HL-60 (cell line): ENCODE data around the gene ANKFY1.

Experiments
- DNase-seq, 2 experiments: peaks; one replicate each; pipeline ENCODE4 v3.0.0-alpha.2; 2010 to 2020; ENCODE audit warnings: low read depth in 1 of 2, low spot score in 1 of 2
- H3K27ac ChIP-seq: fragments of 250-450 bp; sonication (Bioruptor Pico); replicated peaks from 2 replicates; pipeline ENCODE4 v1.5.1; 2020; ENCODE audit warnings: mild to moderate bottlenecking, moderate library complexity
- H3K27me3 ChIP-seq: fragments of 250-450 bp; sonication (Bioruptor Pico); 2 replicates; pipeline ENCODE4 v1.5.1; 2021; ENCODE audit warnings: mild to moderate bottlenecking, moderate library complexity; ENCODE audit not compliant: insufficient read depth, poor library complexity, severe bottlenecking
- H3K4me3 ChIP-seq: replicated peaks from 2 replicates; pipeline ENCODE4 v1.5.1; 2011; ENCODE audit warnings: mild to moderate bottlenecking, control low read depth, low read length; ENCODE audit not compliant: insufficient read depth
- GABPA ChIP-seq: IDR thresholded peaks from 2 replicates; pipeline ENCODE4 v1.6.1; 2012; ENCODE audit warnings: low read depth
- POLR2AphosphoS5 ChIP-seq: IDR thresholded peaks from 2 replicates; pipeline ENCODE4 v1.6.1; 2012; ENCODE audit warnings: low read depth
- SPI1 ChIP-seq: IDR thresholded peaks from 2 replicates; pipeline ENCODE4 v1.6.1; 2012; ENCODE audit warnings: low read depth, mild to moderate bottlenecking, borderline replicate concordance
- TF ChIP-seq, protein P1 (sequence below): IDR thresholded peaks from one replicate; pipeline ENCODE4 v1.5.1; 2011; ENCODE audit warnings: low read length, control low read depth, inconsistent platforms; ENCODE audit not compliant: insufficient read depth
- TF ChIP-seq, protein P2 (sequence below): IDR thresholded peaks from 2 replicates; pipeline ENCODE4 v1.6.1; 2012; ENCODE audit warnings: low read depth; ENCODE audit not compliant: insufficient replicate concordance

The ANKFY1 gene

DNA sequence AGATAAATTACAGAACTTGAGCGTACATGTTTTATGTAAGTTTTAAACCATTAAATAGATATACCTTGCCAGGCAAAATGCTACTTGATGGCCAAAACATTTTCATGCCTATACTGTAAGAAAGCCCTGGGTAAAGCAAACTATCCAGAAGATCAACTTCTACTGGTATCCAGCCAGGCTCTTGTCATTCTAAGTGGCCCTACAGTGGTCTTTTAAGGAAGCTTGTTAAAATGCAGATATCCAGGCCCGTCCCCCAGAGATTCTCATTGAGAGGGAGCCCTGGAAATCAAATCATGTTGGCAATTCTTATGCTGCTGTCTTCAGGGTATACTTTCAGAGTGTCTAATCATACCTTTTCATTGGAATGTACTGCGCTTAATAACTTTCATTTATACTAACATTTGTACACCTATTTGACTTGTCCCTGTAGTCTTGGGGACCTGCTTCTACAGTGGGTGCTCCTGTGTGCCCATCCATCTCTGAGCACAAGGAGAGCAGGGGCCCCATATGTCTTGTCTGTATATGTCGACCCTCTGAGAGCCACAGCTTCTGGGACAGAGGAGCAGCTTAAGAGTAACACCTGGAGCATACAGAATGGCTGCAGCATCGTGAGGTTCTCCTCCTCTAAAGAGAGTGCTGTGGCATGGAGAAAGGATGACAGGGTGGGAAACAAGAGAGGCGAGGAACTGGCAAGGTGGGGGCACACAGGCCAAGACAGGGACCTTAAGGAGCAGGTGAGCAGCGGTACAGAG, 43.6 kb upstream of the ANKFY1 start:
- H3K27ac ChIP-seq = no peak overlapping the region
- DNase-seq = no peak
- no peak for TF ChIP-seq GABPA
- no peak for TF ChIP-seq POLR2AphosphoS5
- TF ChIP-seq, protein P1, sequence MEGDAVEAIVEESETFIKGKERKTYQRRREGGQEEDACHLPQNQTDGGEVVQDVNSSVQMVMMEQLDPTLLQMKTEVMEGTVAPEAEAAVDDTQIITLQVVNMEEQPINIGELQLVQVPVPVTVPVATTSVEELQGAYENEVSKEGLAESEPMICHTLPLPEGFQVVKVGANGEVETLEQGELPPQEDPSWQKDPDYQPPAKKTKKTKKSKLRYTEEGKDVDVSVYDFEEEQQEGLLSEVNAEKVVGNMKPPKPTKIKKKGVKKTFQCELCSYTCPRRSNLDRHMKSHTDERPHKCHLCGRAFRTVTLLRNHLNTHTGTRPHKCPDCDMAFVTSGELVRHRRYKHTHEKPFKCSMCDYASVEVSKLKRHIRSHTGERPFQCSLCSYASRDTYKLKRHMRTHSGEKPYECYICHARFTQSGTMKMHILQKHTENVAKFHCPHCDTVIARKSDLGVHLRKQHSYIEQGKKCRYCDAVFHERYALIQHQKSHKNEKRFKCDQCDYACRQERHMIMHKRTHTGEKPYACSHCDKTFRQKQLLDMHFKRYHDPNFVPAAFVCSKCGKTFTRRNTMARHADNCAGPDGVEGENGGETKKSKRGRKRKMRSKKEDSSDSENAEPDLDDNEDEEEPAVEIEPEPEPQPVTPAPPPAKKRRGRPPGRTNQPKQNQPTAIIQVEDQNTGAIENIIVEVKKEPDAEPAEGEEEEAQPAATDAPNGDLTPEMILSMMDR = no peak
- TF ChIP-seq SPI1 = no peak
- TF ChIP-seq, protein P2, sequence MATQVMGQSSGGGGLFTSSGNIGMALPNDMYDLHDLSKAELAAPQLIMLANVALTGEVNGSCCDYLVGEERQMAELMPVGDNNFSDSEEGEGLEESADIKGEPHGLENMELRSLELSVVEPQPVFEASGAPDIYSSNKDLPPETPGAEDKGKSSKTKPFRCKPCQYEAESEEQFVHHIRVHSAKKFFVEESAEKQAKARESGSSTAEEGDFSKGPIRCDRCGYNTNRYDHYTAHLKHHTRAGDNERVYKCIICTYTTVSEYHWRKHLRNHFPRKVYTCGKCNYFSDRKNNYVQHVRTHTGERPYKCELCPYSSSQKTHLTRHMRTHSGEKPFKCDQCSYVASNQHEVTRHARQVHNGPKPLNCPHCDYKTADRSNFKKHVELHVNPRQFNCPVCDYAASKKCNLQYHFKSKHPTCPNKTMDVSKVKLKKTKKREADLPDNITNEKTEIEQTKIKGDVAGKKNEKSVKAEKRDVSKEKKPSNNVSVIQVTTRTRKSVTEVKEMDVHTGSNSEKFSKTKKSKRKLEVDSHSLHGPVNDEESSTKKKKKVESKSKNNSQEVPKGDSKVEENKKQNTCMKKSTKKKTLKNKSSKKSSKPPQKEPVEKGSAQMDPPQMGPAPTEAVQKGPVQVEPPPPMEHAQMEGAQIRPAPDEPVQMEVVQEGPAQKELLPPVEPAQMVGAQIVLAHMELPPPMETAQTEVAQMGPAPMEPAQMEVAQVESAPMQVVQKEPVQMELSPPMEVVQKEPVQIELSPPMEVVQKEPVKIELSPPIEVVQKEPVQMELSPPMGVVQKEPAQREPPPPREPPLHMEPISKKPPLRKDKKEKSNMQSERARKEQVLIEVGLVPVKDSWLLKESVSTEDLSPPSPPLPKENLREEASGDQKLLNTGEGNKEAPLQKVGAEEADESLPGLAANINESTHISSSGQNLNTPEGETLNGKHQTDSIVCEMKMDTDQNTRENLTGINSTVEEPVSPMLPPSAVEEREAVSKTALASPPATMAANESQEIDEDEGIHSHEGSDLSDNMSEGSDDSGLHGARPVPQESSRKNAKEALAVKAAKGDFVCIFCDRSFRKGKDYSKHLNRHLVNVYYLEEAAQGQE = no peak
- no peaks in the 10 kb centered on the region for H3K27me3 ChIP-seq
- H3K4me3 ChIP-seq = no peak overlapping the region

DNA sequence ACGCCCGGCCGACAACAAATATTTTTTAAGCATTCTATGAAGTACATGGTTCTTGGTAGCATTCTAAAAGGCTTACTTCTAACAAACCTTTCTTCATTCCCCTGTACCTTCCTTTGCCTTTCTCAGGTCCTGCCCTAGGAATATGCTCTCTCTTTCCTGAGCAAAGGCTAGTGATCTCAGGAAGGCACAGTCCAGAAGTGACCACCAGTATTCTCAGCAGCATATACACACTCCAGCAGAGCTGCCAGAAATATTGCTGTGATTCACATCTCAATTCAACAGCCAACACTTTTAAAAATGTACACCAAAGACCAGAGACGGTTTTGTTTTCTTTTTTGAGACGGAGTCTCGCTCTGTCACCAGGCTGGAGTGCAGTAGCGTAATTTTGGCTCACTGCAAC, 41.4 kb upstream of the ANKFY1 start:
- no peak for TF ChIP-seq SPI1
- no peak overlapping the region for H3K4me3 ChIP-seq
- H3K27me3 ChIP-seq = no peaks in the 10 kb centered on the region
- no peak for DNase-seq
- no peak overlapping the region for H3K27ac ChIP-seq

DNA sequence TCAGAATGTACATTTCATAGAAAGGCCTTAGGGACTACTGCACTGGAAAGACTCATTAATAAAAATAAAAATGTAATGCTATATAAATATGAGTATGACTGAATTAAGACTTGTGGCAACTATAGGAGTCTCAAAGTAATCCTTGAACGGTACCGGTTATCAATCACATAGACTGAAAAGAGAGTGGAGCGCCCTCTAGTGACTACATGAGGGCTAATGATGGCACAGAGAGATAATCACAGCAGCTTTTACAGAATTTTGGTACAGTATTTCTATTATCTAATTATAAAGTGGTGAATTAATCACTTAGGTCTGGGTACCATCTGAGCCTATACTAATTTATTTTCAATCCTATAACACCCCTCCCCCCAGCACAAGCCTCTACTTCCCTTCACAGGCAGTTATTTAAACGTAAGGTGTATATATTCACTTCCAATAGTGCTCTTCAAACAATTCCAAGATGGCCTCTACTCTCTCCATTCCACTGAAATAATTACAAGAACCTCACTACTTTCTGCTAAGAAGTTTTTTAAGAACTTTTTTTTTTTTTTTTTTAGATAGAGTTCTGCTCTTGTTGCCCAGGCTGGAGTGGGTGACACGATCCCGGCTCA, 40.7 kb upstream of the ANKFY1 start:
- DNase-seq = peak; percentile 8 to 12
- no peak for TF ChIP-seq GABPA
- no peak for TF ChIP-seq POLR2AphosphoS5
- TF ChIP-seq, protein P1 = peak; percentile 19

DNA sequence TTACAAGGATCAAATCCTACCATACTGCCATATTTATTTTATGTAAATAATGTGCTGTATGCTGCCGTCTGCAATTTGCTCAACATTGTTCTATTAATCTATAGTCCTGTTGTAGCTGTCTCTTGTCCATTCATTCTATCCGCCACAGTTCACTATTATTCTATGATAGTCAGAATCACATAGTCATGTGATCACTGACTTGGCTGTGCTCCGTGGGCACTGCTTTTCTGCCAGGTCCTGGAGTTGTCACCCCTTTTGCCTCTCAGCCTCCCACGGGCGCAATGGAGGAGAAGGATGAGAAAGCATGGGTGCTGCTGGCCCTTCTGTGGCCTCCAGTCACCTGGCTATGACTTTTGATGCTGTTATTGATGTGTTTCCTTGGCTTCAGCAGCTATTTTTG, 37.3 kb upstream of the ANKFY1 start:
- TF ChIP-seq SPI1 = no peak
- TF ChIP-seq, protein P2 = no peak
- Histone ChIP-seq H3K4me3 (no peak overlapping the region), H3K27ac (no peak overlapping the region), H3K27me3 (no peaks in the 10 kb centered on the region)
- no peak for DNase-seq

More for the DNA sequence above, 40.7 kb upstream of the ANKFY1 start:
- no peaks in the 10 kb centered on the region for H3K27me3 ChIP-seq
- no peak overlapping the region for H3K4me3 ChIP-seq
- no peak overlapping the region for H3K27ac ChIP-seq

DNA sequence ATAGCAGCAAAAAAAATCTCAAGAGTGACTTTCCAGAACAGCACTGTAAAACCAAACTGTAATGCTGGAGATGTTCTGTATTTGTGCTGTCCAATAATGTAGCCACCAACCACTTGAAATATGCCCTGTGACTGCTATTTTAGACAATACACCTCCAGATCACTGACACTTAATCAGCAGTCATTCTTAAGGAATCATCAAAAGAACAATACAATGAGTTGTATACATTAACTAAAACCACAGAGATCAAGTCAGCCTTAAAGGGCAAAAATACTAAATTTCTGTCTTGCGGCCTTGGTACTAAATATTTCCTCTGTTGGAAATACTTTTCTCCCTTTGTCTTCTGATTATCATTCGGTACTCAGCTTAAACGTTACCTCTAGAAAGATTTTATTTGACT, 33.6 kb upstream of the ANKFY1 start:
- TF ChIP-seq SPI1 (no peak), POLR2AphosphoS5 (no peak)
- TF ChIP-seq, protein P2 = no peak
- no peak overlapping the region for H3K27ac ChIP-seq
- no peak for DNase-seq

More for the DNA sequence above, 33.6 kb upstream of the ANKFY1 start:
- Histone ChIP-seq H3K27me3 (no peaks in the 10 kb centered on the region), H3K4me3 (no peak overlapping the region)
